Umbilical cord (tissue), 2 donors: ENCODE results near the gene ECSCR. TPM values are rescaled to one million over a fixed set of nuclear protein-coding genes. Genes with fewer than 3 reads are reported as not detected.
"Not testable (repeated sequence)": the region's sequence is repeated elsewhere in the genome, so short reads cannot be mapped to it uniquely, and the experiment has no call there.

Experiments
- DNase-seq: peaks from one replicate; pipeline ENCODE4 v3.0.0-alpha.2; 2015; ENCODE audit warnings: low spot score
- total RNA-seq: library from RNA; depleted of rRNA; stranded (reverse); fragments of >200 nt; gene quantifications from one replicate; pipeline ENCODE4 v1.2.3, GENCODE V29; 2014; ENCODE audit warnings: low replicate concordance; ENCODE audit not compliant: insufficient read depth

Gene ECSCR
- total RNA-seq, 1 donor from 2014 or later = not detected

DNA sequence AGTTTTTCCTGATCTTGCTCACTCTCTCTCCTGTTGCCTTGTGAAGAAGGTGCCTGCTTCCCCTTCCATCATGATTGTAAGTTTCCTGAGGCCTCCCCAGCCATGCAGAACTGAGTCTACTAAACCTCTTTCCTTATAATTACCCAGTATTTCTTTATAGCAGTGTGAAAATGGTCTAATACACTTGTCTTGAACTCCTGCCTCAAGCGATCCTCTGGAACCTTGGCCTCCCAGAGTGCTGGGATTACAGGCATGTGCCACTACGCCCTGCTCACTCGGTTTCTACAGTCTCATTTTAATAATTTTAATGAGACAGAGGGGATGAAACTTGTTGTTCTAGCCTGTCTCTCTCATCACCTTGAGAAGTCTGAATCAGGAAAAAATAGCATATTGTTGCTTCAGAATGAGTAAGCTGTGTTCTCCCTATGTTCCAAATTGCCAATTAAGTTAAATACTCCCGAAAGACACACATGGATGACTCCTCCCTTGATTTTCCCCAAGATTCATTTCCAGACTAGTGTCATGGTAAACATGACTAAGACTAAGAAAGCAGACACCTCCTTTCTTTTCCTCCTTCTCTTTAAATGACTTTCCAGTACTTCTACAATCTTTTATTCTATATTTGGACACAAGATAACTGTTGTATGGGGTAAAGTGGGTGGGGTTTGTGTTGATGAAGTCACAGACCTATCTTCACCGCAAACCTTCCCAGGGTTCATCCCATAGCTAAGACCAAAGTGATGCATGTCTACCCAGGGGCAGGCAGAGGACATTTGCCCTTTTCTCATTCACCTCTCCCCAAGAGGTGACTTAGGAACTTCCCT is 15.4 kb downstream of the ECSCR start:
- DNase-seq = no peak

DNA sequence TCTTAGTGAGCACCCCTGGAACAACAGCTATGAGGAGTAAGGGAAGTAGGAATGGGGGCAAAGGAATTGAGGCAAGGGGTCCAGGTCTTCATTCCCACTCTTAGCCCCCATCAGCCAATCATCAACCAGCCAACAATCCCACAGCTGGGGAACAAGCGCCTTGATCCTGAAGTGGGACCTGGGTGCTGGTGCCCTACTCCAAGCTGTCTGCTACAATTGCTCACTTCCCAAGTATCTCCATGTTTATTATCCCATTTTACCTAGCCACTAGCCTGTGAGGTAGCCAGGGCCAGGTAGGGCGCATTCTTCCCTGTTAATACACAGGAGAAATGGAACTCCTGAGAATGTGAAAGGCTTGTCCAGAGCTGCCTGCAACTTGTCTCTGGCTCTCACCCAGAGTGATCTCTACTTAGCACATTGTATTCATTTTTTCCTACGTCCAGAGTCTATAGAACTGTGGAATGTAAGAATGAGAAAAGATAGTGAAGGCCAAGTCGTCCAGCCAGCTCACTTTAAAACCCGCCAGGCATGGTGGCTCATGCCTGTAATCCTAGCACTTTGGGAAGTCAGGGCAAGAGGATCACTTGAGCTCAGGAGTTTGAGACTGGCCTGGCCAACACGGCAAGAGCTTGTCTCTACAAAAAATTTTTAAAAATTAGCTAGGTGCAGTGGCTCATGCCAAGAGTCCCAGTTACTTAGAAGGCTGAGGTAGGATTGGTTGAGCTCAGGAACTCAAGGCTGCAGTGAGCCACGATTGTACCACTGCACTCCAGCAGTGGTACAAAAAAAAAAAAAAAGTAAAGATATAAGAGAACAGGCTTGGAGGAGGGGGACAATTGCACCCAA is 17.0 kb downstream of the ECSCR start:
- peak; percentile 94 for DNase-seq

GRCh38 chr5:139443831-139444453 is 18.6 kb downstream of the ECSCR start:
- DNase-seq = peak; percentile 70

GRCh38 chr5:139440416-139440815 is 22.1 kb downstream of the ECSCR start:
- not testable (repeated sequence) for DNase-seq

DNA sequence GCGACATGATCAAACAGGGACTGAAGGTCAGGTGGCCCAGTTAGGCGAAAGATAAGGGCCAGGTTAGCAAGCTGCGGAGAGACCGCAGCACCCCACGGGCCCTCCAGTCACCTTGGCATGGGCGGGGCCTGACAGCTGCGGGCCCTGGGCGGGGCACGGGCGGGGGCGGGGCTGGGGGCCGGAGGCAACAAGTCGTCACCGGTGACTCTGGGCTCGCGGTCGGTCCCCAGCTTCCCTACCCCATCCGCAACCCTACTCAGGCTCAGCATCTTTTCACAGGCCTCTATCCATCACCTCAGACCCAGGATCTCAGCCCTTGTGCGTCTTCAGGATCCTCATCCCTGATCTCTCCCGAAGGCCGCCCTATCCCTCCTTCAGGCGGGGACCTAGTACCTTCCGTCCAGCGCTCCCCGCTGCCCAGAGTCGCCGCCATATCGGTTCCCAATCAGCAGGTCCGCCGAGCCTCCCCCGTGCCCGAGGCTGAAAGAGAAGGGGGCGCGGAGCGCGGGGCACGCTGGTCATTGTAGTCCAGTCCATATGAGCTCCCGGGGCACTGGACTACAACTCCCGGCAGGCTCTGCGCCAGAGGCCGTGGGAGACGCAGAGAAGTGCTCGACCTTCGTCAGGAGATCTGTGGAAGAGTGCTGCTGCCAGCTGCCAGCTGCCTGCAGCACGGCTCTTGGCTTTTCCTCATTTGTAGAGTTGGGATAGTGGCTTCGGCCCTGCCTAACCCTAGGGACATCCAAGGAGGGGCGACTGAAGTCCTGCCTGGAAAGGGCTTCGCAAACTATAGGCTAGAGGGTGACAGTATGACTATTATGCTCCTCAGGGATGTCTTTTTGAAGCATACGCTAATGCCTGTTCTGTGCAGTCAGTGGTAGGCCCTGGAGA is 23.3 kb downstream of the ECSCR start, which contains the start of gene DNAJC18:
Gene DNAJC18, minus strand, starts transcription at position 513 of the 891 bp plus-strand sequence. Its CDS starts 80 bp downstream, at position 433.
- DNase-seq = peak; percentile 96

DNA sequence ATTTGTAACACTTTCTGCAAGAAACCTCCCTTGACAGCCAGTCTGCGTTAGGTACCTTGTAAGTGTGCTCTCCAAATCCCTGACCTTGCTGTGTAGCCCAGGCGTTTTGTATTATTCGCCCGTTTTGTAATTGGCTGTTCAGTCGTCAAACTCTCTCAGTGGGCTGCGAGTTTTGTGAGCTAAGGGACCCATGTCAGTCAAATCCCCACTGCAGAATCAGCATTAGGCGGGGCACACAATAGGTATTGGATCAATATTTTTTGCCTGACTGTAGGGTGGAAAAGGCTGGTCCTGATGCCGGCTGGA is 23.9 kb downstream of the ECSCR start:
- DNase-seq = no peak

DNA sequence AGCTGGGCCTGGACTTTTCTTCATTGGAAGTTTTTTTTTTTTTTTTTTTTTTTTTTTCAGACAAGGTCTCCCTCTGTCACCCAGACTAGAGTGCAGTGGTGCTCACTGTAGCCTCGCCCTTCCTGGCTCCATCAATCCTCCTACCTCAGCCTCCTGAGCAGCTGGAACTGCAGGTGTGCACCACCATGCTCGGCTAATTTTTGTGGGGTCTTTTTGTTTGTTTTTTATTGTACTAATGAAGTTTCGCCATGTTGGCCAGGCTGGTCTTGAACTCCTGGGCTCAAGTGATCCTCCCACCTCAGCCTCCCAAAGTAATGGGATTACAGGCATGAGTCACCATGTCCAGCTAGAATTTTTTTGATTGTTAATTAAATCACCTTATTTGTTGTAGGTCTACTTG is 26.9 kb downstream of the ECSCR start:
- no peak for DNase-seq

GRCh38 chr5:139431706-139432105 is 30.8 kb downstream of the ECSCR start:
- DNase-seq = no peak

DNA sequence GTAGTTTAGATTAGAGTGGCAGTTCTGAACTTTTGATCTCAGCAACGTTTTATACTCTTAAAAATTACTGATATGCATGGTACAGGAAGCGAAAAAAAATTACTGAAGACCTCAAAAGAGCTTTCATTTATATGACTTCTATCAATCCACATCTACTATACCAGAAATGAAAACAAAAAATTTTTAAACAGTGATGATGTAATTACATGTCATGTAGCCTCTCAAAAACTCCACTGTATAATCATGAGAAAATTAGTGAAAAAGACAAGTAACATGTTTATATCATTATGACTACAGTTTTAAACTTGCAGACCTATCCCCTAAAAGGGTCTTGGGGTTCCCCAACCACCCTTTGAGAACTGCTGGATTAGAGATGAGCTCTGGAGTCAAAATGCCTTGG is 32.5 kb downstream of the ECSCR start:
- no peak for DNase-seq

- DNase-seq = no peak
Measured at GRCh38 chr5:139426203-139426885, 36.2 kb downstream of the ECSCR start.

GRCh38 chr5:139425497-139425896 is 37.0 kb downstream of the ECSCR start:
- DNase-seq = no peak

GRCh38 chr5:139422307-139422893 is 40.1 kb downstream of the ECSCR start:
- peak; percentile 81 for DNase-seq

DNA sequence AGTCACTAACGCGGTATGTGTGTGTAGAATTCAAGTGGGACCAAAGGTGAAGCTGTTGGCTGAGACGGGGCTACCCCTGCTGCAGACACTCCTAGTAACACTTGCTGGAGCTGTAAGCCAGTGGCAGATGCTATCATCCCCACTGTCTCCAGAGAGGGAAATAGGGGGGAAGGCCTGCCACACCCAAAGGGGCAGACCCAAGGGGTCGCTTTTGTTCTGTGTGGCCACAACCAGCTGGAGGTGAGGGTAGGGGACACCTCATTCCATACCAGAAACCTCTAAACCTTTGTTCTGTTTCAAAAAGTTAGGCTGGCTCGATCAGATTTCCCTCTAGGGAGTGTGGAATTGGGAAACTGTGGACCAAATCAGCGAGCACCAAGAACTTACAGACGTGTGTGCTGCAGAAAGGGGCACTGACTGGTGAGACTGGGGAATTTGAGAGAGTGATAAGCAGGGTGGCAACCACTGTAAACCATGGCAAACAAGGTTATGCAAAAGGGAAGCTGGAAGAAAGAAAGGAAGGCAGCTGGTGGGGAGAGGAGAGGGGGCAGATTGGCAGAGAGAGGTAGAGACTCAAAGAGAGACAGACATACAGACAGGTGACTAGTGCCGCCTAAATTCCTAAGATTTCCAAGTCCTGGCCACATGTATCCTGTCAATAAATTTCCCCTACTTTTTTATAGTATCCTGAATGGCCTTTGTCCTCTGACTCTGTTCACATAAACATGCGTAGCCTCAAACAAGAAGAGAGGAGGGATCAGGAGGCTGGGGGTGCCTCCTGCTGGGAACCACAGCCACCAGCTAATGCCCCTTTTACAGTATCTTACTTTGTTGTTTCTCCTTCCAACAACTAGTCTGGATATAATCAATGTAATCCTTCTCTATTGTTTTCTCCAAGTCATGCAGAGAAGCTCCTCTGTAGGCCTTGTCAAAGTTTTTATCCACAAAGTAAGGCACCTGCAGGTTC is 43.0 kb downstream of the ECSCR start:
- no peak for DNase-seq

DNA sequence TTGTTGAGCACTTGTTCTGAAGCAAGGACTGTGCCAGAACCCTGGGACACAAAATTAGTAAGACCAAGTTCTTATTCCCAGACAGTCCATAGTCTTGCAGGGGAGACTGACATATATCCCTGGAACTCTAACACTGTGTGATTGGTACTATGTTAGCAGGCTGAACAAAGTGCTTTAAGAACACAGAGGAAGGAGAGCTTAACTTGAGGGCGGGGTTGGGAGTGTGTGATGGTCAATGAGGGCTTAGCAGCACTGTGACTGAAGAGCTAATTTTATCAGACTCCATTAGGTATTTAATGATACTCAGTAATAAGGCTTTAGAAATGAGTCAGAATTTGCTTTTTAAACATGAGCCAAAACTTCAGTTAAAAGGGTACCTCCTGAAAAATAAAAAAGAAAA is 43.8 kb downstream of the ECSCR start:
- DNase-seq = no peak

- DNase-seq = peak; percentile 61
Measured at GRCh38 chr5:139417214-139417613, 45.3 kb downstream of the ECSCR start.

DNA sequence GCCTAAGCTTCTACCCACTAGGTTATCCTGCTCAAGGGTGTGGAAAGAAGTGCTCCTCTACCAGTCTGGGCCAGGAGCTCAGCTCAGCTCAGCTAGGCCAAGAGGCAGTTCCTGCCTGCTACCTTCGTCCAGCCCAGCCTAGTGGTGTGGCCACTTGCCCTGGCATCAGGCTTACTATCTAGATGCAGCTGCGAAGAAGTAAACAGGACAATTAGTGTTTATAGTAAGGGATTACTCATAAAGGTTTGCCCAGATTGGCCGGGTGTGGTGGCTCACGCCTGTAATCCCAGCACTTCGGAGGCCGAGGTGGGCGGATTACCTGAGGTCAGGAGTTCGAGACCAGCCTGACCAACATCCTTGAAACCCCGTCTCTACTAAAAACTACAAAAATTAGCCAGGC is 45.9 kb downstream of the ECSCR start:
- DNase-seq = no peak

DNA sequence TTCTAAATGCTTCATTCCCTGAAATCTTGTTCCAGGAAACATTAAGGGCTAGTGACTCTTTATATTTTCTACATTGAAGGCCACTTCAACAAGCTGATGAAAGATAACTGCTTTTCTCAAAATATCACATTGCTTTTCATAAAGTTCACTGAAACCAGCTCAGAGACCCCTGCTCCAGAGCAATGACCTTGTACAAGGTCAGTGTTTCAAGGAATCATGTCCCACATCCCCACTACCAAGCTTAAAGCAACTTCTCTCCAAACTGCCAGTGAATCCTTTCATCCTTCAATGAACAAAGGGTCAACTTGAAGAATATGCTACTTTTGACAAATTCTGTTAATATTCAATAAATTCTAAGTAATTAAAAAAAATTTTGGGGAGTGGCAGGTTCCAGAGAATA is 46.7 kb downstream of the ECSCR start:
- DNase-seq = no peak

- no peak for DNase-seq
Measured at GRCh38 chr5:139415221-139415861, 47.2 kb downstream of the ECSCR start.
